Type B pancreatic cell (in vitro differentiated cells): Measurements from ENCODE around the gene CRYAB. TPM values are rescaled to one million over a fixed set of nuclear protein-coding genes. Genes with fewer than 3 reads are reported as not detected.
A peak's percentile ranks its signal among the peaks of the same experiment; 100 is the strongest.

Source experiments
- DNase-seq: peaks from one replicate; pipeline ENCODE4 v3.0.0; 2021; ENCODE audit warnings: mixed read lengths; ENCODE audit not compliant: unreplicated experiment; ENCODE audit errors: extremely low spot score
- H3K27ac Mint-ChIP-seq: 2 replicates; pipeline ENCODE4 v1.8.0; 2021; ENCODE audit warnings: mild to moderate bottlenecking, mixed read lengths
- H3K27me3 Mint-ChIP-seq: 2 replicates; pipeline ENCODE4 v1.8.0; 2021; ENCODE audit warnings: mixed read lengths
- H3K36me3 Mint-ChIP-seq: 2 replicates; pipeline ENCODE4 v1.8.0; 2021; ENCODE audit warnings: mixed read lengths
- H3K4me1 Mint-ChIP-seq: one replicate; pipeline ENCODE4 v1.8.0; 2021; ENCODE audit warnings: mixed read lengths; ENCODE audit not compliant: unreplicated experiment
- H3K4me3 Mint-ChIP-seq: 2 replicates; pipeline ENCODE4 v1.8.0; 2021; ENCODE audit warnings: mild to moderate bottlenecking, mixed read lengths
- H3K9me3 Mint-ChIP-seq: 2 replicates; pipeline ENCODE4 v1.8.0; 2021; ENCODE audit warnings: mixed read lengths
- CTCF ChIP-seq: fragments of 200-600 bp; sonication (generic); conservative IDR thresholded peaks from 2 replicates; pipeline ENCODE4 v1.5.0; 2021; ENCODE audit warnings: antibody characterized with exemption, mild to moderate bottlenecking
- total RNA-seq: library from RNA; stranded (reverse); gene quantifications from 2 replicates; pipeline ENCODE4 v1.2.1, GENCODE V29; 2021; ENCODE audit warnings: low replicate concordance

CRYAB gene
- total RNA-seq, 1 donor from 2014 or later = not detected

GRCh38 chr11:111913031-111913861 lies 1.7 kb upstream of the CRYAB start:
- no peaks in the 10 kb centered on the region for H3K36me3 Mint-ChIP-seq

GRCh38 chr11:111912535-111912934 lies 965 bp upstream of the CRYAB start, which contains the start of gene HSPB2:
HSPB2 (plus strand) TSS chr11:111912734; CDS start chr11:111912830, 96 bp downstream.
- no peak for DNase-seq
- peaks cover 4% of the 10 kb centered on the region for H3K27me3 Mint-ChIP-seq
- H3K36me3 Mint-ChIP-seq = no peaks in the 10 kb centered on the region
- H3K9me3 Mint-ChIP-seq = no peaks in the 10 kb centered on the region
- no peak for TF ChIP-seq CTCF
- H3K4me1 Mint-ChIP-seq = peaks cover 22% of the 10 kb centered on the region
- H3K27ac Mint-ChIP-seq = peak within 1 kb of the TSS; percentile 46
- no peak within 1 kb of the TSS for H3K4me3 Mint-ChIP-seq

More at GRCh38 chr11:111913031-111913861, 1.7 kb upstream of the CRYAB start:
- no peaks in the 10 kb centered on the region for H3K9me3 Mint-ChIP-seq
- DNase-seq = no peak
- no peak overlapping the region for H3K27ac Mint-ChIP-seq
- peaks cover 4% of the 10 kb centered on the region for H3K27me3 Mint-ChIP-seq
- no peak for TF ChIP-seq CTCF
- H3K4me3 Mint-ChIP-seq = no peak overlapping the region
- peaks cover 27% of the 10 kb centered on the region for H3K4me1 Mint-ChIP-seq

- no peak for DNase-seq
- H3K4me1 Mint-ChIP-seq = peaks cover 22% of the 10 kb centered on the region
- no peak overlapping the region for H3K4me3 Mint-ChIP-seq
- no peak overlapping the region for H3K27ac Mint-ChIP-seq
- no peaks in the 10 kb centered on the region for H3K36me3 Mint-ChIP-seq
- no peaks in the 10 kb centered on the region for H3K9me3 Mint-ChIP-seq
- no peak for TF ChIP-seq CTCF
- peaks cover 4% of the 10 kb centered on the region for H3K27me3 Mint-ChIP-seq
Measured at GRCh38 chr11:111910676-111911562, 651 bp downstream of the CRYAB start.

- H3K36me3 Mint-ChIP-seq = no peaks in the 10 kb centered on the region
- DNase-seq = no peak
- no peak overlapping the region for H3K27ac Mint-ChIP-seq
- no peak overlapping the region for H3K4me3 Mint-ChIP-seq
- peaks cover 21% of the 10 kb centered on the region for H3K4me1 Mint-ChIP-seq
- H3K27me3 Mint-ChIP-seq = peaks cover 4% of the 10 kb centered on the region
- peaks cover 3% of the 10 kb centered on the region for H3K9me3 Mint-ChIP-seq
- no peak for TF ChIP-seq CTCF
Measured at GRCh38 chr11:111909378-111909777, 2.2 kb downstream of the CRYAB start.

GRCh38 chr11:111908639-111909305 lies 2.8 kb downstream of the CRYAB start:
- Mint-ChIP-seq H3K27ac (no peak overlapping the region), H3K9me3 (peaks cover 3% of the 10 kb centered on the region), H3K4me3 (no peak overlapping the region), H3K4me1 (peaks cover 17% of the 10 kb centered on the region), H3K27me3 (peaks cover 4% of the 10 kb centered on the region), H3K36me3 (no peaks in the 10 kb centered on the region)
- no peak for DNase-seq
- TF ChIP-seq CTCF = no peak
